Measurements from ENCODE around the gene INPP1.
A peak's percentile ranks its signal among the peaks of the same experiment; 100 is the strongest.

Gene INPP1

DNA sequence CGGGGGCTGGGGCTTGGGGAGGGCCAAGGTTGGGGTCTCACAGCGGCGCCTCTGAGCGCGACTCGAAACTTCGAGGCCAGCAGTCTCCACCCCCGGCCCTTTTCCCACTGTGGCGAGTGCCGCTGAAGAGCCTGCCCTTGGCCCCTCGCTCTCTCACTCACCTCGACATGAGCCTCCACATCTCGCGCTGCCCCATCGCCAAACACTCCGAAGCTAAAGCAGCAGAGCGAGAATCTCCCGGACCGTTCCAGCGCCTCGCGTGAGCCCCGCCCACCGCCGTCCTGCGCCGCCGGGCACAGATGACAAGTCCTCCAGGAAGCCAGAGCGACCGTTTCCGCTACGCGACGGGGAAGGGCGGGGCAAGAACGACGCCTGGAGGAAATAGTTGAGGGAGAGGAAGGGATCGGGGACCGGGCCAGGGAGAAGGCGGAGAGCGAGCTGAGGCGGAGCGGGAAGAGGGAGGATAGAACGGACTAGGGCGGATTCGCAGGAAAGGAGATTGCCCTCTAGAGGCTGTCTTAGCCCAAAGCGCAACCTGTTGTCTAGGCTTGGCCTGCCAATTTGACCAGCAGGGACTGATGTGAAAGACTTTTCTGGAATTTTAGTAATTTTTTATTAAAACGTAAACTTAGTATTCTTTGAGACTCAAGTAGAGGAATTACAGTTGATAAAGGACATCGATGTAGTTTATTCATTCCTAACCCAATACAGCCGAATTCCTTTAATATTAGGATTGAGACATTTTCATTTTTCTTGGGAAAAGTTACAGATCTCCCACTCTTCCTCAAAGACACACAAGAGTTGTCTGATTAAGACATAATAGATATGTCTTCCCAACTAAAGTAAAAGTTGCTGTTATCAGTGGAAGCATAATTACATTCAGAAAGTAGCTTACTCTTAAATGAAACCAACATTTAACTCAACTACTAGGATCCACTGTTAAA lies 23.6 kb upstream of the INPP1 start, which contains the start of gene HIBCH:
HIBCH (minus strand) TSS at position 272 of the 944 bp plus-strand sequence; CDS start at position 196, 76 bp downstream.
- H3K27me3 ChIP-seq (ENCODE audit: insufficient read depth, low read length), result no peaks in the 10 kb centered on the region
- H4K20me1 ChIP-seq (ENCODE audit: insufficient read depth, low read length), result no peaks in the 10 kb centered on the region
- H3K9me2 ChIP-seq (ENCODE audit: low read depth, low read length), result no peaks in the 10 kb centered on the region
- H3K4me1 ChIP-seq (ENCODE audit: insufficient read depth, low read length, severe bottlenecking), result peaks cover 48% of the 10 kb centered on the region
- H3K79me2 ChIP-seq (ENCODE audit: insufficient read depth, low read length), result no peaks in the 10 kb centered on the region
- H2AFZ ChIP-seq (ENCODE audit: low read length), result peak within 1 kb of the TSS; percentile 47; the same call in 1 of the 2 replicates
- no peaks in the 10 kb centered on the region for H3F3A ChIP-seq (ENCODE audit: insufficient read depth, low read length)
- peak within 1 kb of the TSS; percentile 75 for H3K4me2 ChIP-seq (ENCODE audit: low read length)
- no peaks in the 10 kb centered on the region for H3K36me3 ChIP-seq (ENCODE audit: insufficient read depth, low read length)
- no peaks in the 10 kb centered on the region for H3K9me3 ChIP-seq (ENCODE audit: low read length)
- peak within 1 kb of the TSS; percentile 67 for H3K27ac ChIP-seq (ENCODE audit: low read depth, low read length, poor library complexity, severe bottlenecking)
- no peak for TF ChIP-seq EZH2 (IDR thresholded peaks at IDR 0.05; ENCODE audit: borderline replicate concordance, low read length)
- TF ChIP-seq, protein P1, sequence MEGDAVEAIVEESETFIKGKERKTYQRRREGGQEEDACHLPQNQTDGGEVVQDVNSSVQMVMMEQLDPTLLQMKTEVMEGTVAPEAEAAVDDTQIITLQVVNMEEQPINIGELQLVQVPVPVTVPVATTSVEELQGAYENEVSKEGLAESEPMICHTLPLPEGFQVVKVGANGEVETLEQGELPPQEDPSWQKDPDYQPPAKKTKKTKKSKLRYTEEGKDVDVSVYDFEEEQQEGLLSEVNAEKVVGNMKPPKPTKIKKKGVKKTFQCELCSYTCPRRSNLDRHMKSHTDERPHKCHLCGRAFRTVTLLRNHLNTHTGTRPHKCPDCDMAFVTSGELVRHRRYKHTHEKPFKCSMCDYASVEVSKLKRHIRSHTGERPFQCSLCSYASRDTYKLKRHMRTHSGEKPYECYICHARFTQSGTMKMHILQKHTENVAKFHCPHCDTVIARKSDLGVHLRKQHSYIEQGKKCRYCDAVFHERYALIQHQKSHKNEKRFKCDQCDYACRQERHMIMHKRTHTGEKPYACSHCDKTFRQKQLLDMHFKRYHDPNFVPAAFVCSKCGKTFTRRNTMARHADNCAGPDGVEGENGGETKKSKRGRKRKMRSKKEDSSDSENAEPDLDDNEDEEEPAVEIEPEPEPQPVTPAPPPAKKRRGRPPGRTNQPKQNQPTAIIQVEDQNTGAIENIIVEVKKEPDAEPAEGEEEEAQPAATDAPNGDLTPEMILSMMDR (IDR thresholded peaks at IDR 0.05; ENCODE audit: low read length), result peak; percentile 61
- H3K4me3 ChIP-seq (ENCODE audit: low read depth, low read length, poor library complexity, severe bottlenecking), result peak within 1 kb of the TSS; percentile 70
- H3K9ac ChIP-seq (ENCODE audit: low read length), result peak within 1 kb of the TSS; percentile 69

DNA sequence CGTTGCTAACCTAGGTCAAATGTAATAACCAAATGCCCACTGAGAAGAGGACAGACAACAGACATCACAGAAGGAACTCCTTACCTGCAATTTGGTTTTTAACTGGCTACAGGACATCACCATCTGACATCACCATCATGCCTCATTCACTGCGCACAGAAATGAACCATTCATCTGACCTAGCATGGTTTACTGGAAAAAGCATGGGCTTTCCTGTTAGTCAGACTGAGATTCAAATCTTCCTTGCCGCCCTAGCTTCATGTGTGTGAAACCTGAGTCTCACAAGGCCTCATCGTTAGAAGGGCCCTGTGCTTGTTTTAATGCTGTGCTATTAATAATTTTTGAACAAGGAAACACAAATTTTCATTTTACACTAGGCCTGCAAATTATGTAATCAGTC lies 22.7 kb upstream of the INPP1 start:
- H3K4me2 ChIP-seq (ENCODE audit: low read length), result peak overlapping the region; percentile 75
- peak overlapping the region; percentile 70 for H3K4me3 ChIP-seq (ENCODE audit: low read depth, low read length, poor library complexity, severe bottlenecking)
- H3K36me3 ChIP-seq (ENCODE audit: insufficient read depth, low read length), result no peaks in the 10 kb centered on the region
- no peaks in the 10 kb centered on the region for H3K9me2 ChIP-seq (ENCODE audit: low read depth, low read length)
- no peak overlapping the region for H3K27ac ChIP-seq (ENCODE audit: low read depth, low read length, poor library complexity, severe bottlenecking)
- H3K9me3 ChIP-seq (ENCODE audit: low read length), result no peaks in the 10 kb centered on the region
- H3K79me2 ChIP-seq (ENCODE audit: insufficient read depth, low read length), result no peaks in the 10 kb centered on the region
- no peaks in the 10 kb centered on the region for H3K27me3 ChIP-seq (ENCODE audit: insufficient read depth, low read length)
- H3K9ac ChIP-seq (ENCODE audit: low read length), result no peak overlapping the region; the same call in 1 of the 2 replicates
- no peaks in the 10 kb centered on the region for H4K20me1 ChIP-seq (ENCODE audit: insufficient read depth, low read length)
- H2AFZ ChIP-seq (ENCODE audit: low read length), result no peak overlapping the region; the same call in 1 of the 2 replicates
- peaks cover 39% of the 10 kb centered on the region for H3K4me1 ChIP-seq (ENCODE audit: insufficient read depth, low read length, severe bottlenecking)
- TF ChIP-seq, protein P1 (IDR thresholded peaks at IDR 0.05; ENCODE audit: low read length), result no peak
- no peak for TF ChIP-seq EZH2 (IDR thresholded peaks at IDR 0.05; ENCODE audit: borderline replicate concordance, low read length)
- no peaks in the 10 kb centered on the region for H3F3A ChIP-seq (ENCODE audit: insufficient read depth, low read length)

DNA sequence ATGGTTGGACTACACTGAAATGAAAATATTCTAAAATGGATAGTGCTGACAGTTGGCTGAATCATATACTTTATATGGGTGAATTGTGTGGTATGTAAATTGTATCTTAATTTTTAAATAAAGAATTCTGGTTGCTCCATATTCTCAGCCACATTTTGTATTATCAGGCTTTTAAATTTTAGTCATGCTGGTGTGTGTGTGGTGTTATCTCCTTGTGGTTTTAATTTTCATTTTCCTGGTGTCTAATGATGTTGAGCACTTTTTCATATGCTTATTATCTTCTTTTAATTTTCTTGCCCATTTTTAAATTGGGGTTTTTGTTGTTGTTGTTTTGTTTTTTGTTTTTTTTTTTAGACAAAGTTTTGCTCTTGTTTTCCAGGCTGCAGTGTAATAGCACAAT lies 20.0 kb upstream of the INPP1 start:
- Histone ChIP-seq H3K79me2 (ENCODE audit: insufficient read depth, low read length) (no peaks in the 10 kb centered on the region), H3K4me1 (ENCODE audit: insufficient read depth, low read length, severe bottlenecking) (peaks cover 17% of the 10 kb centered on the region), H3K27me3 (ENCODE audit: insufficient read depth, low read length) (no peaks in the 10 kb centered on the region), H3K9me3 (ENCODE audit: low read length) (no peaks in the 10 kb centered on the region), H3K9ac (ENCODE audit: low read length) (no peak overlapping the region), H4K20me1 (ENCODE audit: insufficient read depth, low read length) (no peaks in the 10 kb centered on the region), H3K36me3 (ENCODE audit: insufficient read depth, low read length) (no peaks in the 10 kb centered on the region), H3F3A (ENCODE audit: insufficient read depth, low read length) (no peaks in the 10 kb centered on the region), H2AFZ (ENCODE audit: low read length) (no peak overlapping the region), H3K4me3 (ENCODE audit: low read depth, low read length, poor library complexity, severe bottlenecking) (no peak overlapping the region), H3K27ac (ENCODE audit: low read depth, low read length, poor library complexity, severe bottlenecking) (no peak overlapping the region), H3K4me2 (ENCODE audit: low read length) (no peak overlapping the region), H3K9me2 (ENCODE audit: low read depth, low read length) (no peaks in the 10 kb centered on the region)
- TF ChIP-seq EZH2 (IDR thresholded peaks at IDR 0.05; ENCODE audit: borderline replicate concordance, low read length), result no peak
- TF ChIP-seq, protein P1 (IDR thresholded peaks at IDR 0.05; ENCODE audit: low read length), result no peak

Measured in OCI-LY1 (cell line).